ENCODE data around the gene MED7. TPM values are rescaled to one million over a fixed set of nuclear protein-coding genes. Genes with fewer than 3 reads are reported as not detected.

MED7 gene, protein sequence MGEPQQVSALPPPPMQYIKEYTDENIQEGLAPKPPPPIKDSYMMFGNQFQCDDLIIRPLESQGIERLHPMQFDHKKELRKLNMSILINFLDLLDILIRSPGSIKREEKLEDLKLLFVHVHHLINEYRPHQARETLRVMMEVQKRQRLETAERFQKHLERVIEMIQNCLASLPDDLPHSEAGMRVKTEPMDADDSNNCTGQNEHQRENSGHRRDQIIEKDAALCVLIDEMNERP
- total RNA-seq (10 to 100 TPM in 2 of 5 donors, 1 to 10 TPM in 2, not detected in 1; 4.5 to 20.7 (median 10.0) TPM), polyA plus RNA-seq (10 to 100 TPM; 10.0 to 15.0 (median 10.3) TPM)
- long read RNA-seq, donor 1, partial matches to known transcripts, result 0 of 3 reads
- long read RNA-seq, donor 1, other reads (novel, unspliced or antisense), result 0 of 3 reads
- long read RNA-seq, donor 2, partial matches to known transcripts, result 0 of 4 reads
- long read RNA-seq, donor 2, other reads (novel, unspliced or antisense), result 0 of 4 reads
- long read RNA-seq, donor 3, partial matches to known transcripts, result 0 of 4 reads
- long read RNA-seq, donor 3, other reads (novel, unspliced or antisense), result 0 of 4 reads
- long read RNA-seq, donor 4, result 0 reads
- long read RNA-seq, donor 5, transcript MED7-201 (2 exons, 2,402 nt), result major isoform, 5 of 6 reads
- long read RNA-seq, donor 5, partial matches to known transcripts, result 0 of 6 reads
- long read RNA-seq, donor 5, other reads (novel, unspliced or antisense), result 0 of 6 reads
- long read RNA-seq, donor 6, transcript MED7-201 (2 exons, 2,402 nt), result major isoform, 8 of 10 reads
- long read RNA-seq, donor 6, partial matches to known transcripts, result 0 of 10 reads
- long read RNA-seq, donor 6, other reads (novel, unspliced or antisense), result 0 of 10 reads
- long read RNA-seq, donor 7, transcript MED7-201 (2 exons, 2,402 nt), result major isoform, 12 of 12 reads
- long read RNA-seq, donor 7, partial matches to known transcripts, result 0 of 12 reads
- long read RNA-seq, donor 7, other reads (novel, unspliced or antisense), result 0 of 12 reads
- long read RNA-seq, donor 8, transcript MED7-201 (2 exons, 2,402 nt), result major isoform, 9 of 10 reads
- long read RNA-seq, donor 8, partial matches to known transcripts, result 0 of 10 reads
- long read RNA-seq, donor 8, other reads (novel, unspliced or antisense), result 0 of 10 reads
- long read RNA-seq, donor 9, transcript MED7-201 (2 exons, 2,402 nt), result major isoform, 8 of 8 reads
- long read RNA-seq, donor 9, partial matches to known transcripts, result 0 of 8 reads
- long read RNA-seq, donor 9, other reads (novel, unspliced or antisense), result 0 of 8 reads
- long read RNA-seq, donor 10, partial matches to known transcripts, result 0 of 3 reads
- long read RNA-seq, donor 10, other reads (novel, unspliced or antisense), result 0 of 3 reads

DNA sequence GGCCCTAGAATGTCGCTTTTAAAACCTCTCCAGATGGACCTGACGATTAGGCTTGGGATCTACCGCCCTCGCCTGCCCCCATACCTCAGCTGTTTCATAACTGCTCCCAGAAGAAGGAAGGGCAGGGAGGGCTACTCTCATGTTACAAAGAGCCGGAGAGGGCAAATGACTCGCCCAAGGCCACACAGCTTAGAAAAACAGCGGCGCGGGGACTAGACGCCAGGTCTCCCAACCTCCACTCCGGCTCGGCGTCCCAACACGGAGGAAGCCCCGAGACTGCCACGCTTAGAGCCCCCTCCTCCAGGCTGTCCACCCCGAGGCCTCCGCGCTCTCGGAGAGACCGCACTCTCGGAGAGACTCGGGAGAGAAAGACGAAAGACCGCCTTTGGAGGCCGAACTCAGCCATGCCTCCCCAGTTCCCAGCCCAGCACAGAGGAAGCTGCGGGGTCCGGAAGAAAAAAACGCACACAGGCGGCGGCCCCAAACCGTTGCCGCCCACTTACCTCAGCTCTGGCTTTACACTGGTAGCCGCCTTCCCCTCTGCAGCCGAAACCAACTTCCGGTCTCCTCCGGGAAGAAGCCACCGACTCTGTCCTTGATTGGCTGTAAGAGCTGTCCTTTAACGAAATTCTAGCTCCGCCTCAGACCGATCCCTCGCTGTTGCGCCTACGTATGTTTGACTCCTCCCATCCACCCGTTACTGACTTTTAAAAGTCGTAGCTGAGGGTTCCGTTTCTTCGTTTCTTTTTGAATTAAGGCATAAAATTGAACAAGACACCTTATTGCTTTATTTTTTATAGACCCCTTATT, at the start of gene MED7:
TSS of gene MED7 (minus strand) at position 549 of the 810 bp plus-strand sequence. CDS start 3,434 bp downstream, outside the sequence.
- H3K27ac ChIP-seq, result peak within 1 kb of the TSS; percentile 88 to 96 (median 92)
- peaks cover 11 to 30% (median 16%) of the 10 kb centered on the region in 4 donors for H3K4me1 ChIP-seq
- WGBS, 5 donors, result 0 to 1% (median 1%) methylated on average over 33 to 48 of the region's 48 CpGs
- intact Hi-C loops (cut with DNase I; ENCODE audit: low total_unique reads), result no loop called here
- no peaks in the 10 kb centered on the region for H3K27me3 ChIP-seq
- peak; percentile 93 to 99 for DNase-seq
- TF ChIP-seq, protein P1, sequence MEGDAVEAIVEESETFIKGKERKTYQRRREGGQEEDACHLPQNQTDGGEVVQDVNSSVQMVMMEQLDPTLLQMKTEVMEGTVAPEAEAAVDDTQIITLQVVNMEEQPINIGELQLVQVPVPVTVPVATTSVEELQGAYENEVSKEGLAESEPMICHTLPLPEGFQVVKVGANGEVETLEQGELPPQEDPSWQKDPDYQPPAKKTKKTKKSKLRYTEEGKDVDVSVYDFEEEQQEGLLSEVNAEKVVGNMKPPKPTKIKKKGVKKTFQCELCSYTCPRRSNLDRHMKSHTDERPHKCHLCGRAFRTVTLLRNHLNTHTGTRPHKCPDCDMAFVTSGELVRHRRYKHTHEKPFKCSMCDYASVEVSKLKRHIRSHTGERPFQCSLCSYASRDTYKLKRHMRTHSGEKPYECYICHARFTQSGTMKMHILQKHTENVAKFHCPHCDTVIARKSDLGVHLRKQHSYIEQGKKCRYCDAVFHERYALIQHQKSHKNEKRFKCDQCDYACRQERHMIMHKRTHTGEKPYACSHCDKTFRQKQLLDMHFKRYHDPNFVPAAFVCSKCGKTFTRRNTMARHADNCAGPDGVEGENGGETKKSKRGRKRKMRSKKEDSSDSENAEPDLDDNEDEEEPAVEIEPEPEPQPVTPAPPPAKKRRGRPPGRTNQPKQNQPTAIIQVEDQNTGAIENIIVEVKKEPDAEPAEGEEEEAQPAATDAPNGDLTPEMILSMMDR (IDR thresholded peaks at IDR 0.05), result no peak
- TF ChIP-seq POLR2A (IDR thresholded peaks at IDR 0.05) (peak in 1 of 4 donors; percentile 47), POLR2AphosphoS5 (IDR thresholded peaks at IDR 0.05) (peak in 2 of 3 donors; percentile 71 to 91), EP300 (IDR thresholded peaks at IDR 0.05) (no peak)
- peak within 1 kb of the TSS; percentile 66 to 88 (median 81) for H3K4me3 ChIP-seq
- H3K36me3 ChIP-seq, result peaks cover 0 to 21% (median 18%) of the 10 kb centered on the region in 4 donors
- no peaks in the 10 kb centered on the region for H3K9me3 ChIP-seq

DNA sequence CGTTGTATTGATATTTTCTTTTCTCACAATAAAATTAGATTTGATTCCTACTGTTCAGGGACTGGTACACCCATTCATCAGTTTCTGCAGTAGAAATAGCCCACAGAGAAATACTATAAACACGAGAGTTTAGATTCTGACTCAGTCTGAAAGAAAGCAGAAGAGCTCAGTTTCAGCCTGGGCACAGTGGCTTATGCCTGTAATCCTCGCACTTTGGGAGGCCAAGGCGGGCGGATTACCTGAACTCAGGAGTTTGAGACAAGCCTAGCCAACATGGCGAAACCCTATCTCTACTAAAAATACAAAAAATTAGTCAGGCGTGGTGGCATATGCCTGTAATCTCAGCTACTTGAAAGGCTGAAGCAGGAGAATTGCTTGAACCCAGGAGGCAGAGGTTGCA, 46.6 kb upstream of the MED7 start:
- DNase-seq, result no peak
- H3K27ac ChIP-seq, result no peak overlapping the region
- H3K9me3 ChIP-seq, result peaks cover 0 to 6% (median 3%) of the 10 kb centered on the region in 4 donors
- intact Hi-C loops (cut with DNase I; ENCODE audit: low total_unique reads), result no loop called here
- H3K27me3 ChIP-seq, result peaks cover 0 to 11% (median 0%) of the 10 kb centered on the region in 3 donors
- WGBS, 5 donors, result 65 to 82% (median 75%) methylated on average over 7 of the region's 7 CpGs
- no peak overlapping the region for H3K4me3 ChIP-seq
- H3K4me1 ChIP-seq, result no peaks in the 10 kb centered on the region
- H3K36me3 ChIP-seq, result no peaks in the 10 kb centered on the region
- TF ChIP-seq POLR2AphosphoS5 (IDR thresholded peaks at IDR 0.05) (no peak), POLR2A (IDR thresholded peaks at IDR 0.05) (no peak), EP300 (IDR thresholded peaks at IDR 0.05) (no peak)
- TF ChIP-seq, protein P1 (IDR thresholded peaks at IDR 0.05), result no peak

DNA sequence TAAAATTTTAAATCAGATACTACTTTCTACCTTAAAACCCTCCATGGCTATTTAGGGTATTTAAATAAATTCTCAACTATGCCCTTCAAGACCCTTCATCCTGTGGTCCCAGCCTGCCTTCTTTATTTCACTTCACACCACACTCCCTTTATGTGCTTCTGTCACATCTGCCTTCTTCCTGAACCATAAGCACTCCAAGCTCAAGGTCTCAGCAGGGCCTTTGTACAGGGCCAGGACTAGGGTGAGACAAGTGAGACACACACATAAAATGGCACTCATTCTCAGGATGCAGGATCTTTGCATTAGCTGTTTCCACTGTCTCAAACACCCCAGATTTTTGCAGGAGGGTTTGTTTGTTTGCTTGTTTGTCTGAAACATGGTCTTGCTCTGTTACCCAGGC, 45.6 kb upstream of the MED7 start:
- H3K27ac ChIP-seq, result no peak overlapping the region
- intact Hi-C loops (cut with DNase I; ENCODE audit: low total_unique reads), result no loop called here
- DNase-seq, result no peak

More for the DNA sequence above, 45.6 kb upstream of the MED7 start:
- Histone ChIP-seq H3K4me1 (no peaks in the 10 kb centered on the region), H3K36me3 (no peaks in the 10 kb centered on the region), H3K4me3 (no peak overlapping the region), H3K9me3 (peaks cover 0 to 10% (median 4%) of the 10 kb centered on the region in 4 donors), H3K27me3 (peaks cover 0 to 6% (median 0%) of the 10 kb centered on the region in 3 donors)
- TF ChIP-seq POLR2A (IDR thresholded peaks at IDR 0.05) (no peak), POLR2AphosphoS5 (IDR thresholded peaks at IDR 0.05) (no peak), EP300 (IDR thresholded peaks at IDR 0.05) (no peak)
- TF ChIP-seq, protein P1 (IDR thresholded peaks at IDR 0.05), result no peak

All from stomach (tissue), 19 donors.